GM08714 (cell line): ENCODE measurements around the gene PCAT6.

Experiments used
- H3K4me3 ChIP-seq: fragments of 200-500 bp; sonication (Bioruptor generic); 2 replicates; pipeline ENCODE4 v1.5.1; 2014; ENCODE audit warnings: mild to moderate bottlenecking, low read length, inconsistent platforms
- ZNF274 ChIP-seq: IDR thresholded peaks from 2 replicates; pipeline ENCODE4 v1.6.1; 2012; ENCODE audit warnings: mild to moderate bottlenecking, low read depth, low read length

The PCAT6 gene

DNA sequence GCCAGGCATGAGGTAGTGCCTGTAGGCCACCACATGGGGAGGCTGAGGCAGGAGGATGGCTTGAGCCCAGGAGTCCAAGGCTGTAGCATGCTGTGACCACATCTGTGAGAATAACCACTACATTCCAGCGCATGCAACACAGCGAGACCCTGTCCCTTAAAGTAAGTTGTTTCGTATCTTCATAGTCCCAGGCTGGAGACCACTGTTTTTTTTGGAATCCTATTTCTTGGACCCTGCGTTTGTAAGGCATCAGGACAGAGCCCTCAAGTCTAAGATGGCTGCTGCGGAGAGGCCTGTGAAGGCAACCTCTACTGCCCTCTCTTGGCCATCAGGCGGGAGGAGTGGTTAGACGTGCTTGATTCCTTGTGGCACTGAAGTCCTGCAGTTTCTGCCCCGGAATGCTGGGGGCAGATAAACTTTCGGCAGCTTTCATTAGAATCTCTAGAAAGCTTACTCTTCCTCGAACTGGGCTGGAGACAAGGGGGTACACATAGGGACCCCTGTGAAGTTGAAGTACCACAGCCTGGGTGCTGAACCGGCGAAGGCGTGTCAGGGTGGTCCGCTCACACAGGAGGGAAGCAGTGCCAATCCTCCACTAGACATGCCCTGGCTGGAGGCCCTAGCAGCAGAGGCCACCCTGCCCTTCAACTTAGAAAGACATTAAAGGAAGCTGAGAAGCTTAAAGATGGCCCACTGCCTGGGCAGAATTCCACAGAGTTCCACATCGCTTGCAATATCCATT is 41.6 kb downstream of the PCAT6 start:
- no peak overlapping the region for H3K4me3 ChIP-seq
- no peak for TF ChIP-seq ZNF274

DNA sequence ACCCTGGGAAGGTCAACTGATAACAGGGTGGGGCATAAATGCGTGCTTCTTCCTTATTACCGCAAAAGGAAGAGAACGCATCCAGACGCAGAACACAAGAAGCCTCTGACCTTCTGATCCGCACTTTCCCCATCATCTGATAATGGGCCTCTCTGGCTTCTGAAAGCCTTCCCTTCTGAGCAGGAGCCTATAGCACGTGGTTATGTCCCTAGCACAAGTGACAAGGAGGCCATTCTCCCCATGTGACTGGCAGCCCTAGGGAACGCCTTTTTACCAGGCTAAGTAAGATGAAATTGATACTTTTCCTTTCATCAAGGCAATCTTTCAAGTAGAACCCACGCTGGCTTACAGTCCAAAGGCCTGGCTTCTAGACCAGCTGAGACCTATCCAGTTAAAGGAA is 44.0 kb downstream of the PCAT6 start:
- no peak for TF ChIP-seq ZNF274
- no peak overlapping the region for H3K4me3 ChIP-seq

DNA sequence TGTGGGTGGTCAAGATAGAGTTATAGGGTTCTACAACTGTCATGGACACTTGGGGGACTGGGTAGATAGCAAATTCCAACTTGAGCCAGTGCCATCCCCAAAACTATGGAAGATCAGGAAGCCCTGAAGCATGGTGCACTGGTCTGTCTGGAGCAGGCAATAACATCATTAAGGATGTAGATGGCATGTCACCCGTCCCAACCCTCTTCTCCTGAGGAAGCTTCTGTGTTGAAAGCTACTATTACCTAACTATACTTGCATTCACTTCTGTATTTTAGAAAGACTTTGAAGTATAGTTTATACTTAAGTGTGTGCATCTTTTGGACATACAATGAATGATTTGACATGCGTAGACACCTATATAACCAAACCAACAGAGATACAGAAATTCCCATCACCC is 45.3 kb downstream of the PCAT6 start:
- TF ChIP-seq ZNF274, result no peak
- no peak overlapping the region for H3K4me3 ChIP-seq

DNA sequence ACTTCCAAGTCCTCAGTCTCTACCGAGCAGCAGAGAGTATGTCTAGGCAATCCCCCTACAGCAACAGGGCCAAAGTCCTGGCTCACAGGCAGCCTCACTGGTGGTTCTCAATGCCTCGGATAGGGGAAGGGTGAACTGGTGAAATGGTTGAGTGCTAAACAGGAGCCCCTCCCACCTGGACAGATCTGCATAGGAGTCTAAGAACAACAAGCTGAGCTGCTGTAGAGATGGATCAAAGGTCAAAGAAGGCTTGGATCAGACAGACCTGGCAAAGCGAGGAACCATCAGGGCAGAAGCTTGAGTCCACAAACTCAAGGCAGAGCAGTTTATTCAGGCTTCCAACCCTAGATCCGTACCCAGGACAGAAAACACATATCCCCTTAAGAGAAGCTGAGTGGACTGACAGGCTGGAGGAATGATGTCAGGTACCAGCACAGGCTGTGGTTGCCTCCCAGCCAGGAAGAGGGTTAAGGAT is 46.4 kb downstream of the PCAT6 start:
- no peak for TF ChIP-seq ZNF274
- no peak overlapping the region for H3K4me3 ChIP-seq

DNA sequence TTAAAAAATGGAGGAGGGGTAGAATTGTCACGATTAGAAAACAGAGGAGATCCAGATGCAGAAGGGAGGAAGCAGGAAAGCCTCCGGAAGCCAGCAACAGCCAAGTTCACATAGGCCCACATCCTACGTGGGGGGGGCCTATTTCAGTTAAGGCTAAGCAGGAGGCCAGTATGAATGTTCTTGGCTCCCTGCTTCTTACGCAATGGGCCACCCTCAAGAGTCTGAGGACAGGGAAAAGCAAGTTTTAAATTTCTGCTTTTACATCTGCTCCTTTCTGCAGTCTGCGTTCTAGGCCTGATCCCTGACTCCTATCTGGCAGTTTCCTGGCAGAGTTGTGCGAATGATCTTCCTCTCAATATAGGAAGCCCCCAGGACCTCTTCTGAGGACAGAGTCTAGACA is 47.6 kb downstream of the PCAT6 start:
- H3K4me3 ChIP-seq, result no peak overlapping the region
- no peak for TF ChIP-seq ZNF274

DNA sequence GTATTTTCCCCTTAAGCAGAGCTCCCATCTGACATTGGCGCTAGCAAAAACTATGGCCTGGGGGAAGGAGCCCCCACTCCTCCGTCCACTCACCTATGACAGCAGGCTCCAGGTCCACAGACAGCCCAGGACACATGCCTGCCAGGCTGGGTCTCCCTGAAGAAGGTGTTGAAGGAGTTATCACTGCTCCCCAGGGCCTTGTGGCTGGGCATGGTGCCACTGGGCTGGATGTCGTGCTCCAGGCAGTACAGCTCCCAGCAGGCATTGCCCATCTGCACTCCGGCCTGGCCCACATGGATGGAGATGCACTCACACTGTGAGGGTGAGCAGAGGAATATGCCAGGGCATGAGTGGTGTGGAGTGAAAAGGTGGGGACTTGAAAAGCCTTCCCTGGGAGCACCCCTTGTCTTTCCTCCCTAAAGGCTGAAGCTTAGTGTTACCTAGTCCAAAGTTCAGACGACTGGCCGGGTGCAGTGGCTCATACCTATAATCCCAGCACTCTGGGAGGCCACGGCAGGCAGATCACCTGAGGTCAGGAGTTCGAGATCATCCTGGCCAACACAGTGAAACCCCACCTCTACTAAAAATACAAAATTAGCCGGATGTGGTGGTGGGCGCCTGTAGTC is 48.1 kb downstream of the PCAT6 start:
- no peak for TF ChIP-seq ZNF274
- no peak overlapping the region for H3K4me3 ChIP-seq

DNA sequence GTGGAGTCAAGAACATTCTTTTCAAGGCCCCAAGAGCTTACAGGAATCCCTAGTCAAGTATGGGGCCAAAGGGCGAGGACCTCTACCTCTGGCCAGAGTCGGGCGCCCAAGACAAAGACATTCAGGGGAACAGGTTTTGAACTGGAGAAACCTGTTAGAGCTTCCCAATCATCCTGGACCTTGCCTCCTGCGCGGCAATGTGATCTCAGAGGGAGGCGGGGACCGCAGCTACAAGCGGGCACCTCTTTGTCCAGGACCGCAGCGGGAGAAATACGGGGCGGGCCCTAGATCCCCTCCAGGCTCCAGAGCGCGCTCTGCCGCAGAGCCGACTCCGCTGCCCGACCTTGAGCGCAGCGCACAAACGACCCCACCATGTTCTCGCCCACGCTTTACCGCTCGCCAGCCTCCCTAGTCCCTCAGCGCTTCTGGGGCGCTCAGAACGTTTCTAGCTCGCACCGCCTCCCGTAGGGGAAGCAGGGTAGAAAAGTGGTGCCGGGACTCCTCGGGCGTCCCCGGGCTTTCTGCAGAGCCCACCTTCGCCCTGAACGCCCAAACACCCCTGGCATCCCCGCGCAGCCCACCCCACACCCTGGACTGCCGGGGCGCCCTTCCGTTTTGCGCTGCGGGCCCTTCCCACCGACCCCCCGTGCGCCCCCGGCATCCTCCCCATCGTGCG is 50.1 kb downstream of the PCAT6 start:
- peak overlapping the region; percentile 71; the same call in 1 of the 2 replicates for H3K4me3 ChIP-seq
- TF ChIP-seq ZNF274, result no peak
